HPDE6-E6E7 (cell line): ENCODE measurements around the gene PIK3CD.
A peak's percentile ranks its signal among the peaks of the same experiment; 100 is the strongest.
"Not testable (repeated sequence)": the region's sequence is repeated elsewhere in the genome, so short reads cannot be mapped to it uniquely, and the experiment has no call there.

Experiments used
- DNase-seq: peaks from one replicate; pipeline ENCODE4 v3.0.0; 2011; ENCODE audit warnings: missing footprints; ENCODE audit errors: extremely low spot score

PIK3CD gene

GRCh38 chr1:9688599-9688998 is 37.1 kb downstream of the PIK3CD start:
- DNase-seq = no peak

GRCh38 chr1:9689011-9689706 is 37.6 kb downstream of the PIK3CD start:
- peak; percentile 60 for DNase-seq

DNA sequence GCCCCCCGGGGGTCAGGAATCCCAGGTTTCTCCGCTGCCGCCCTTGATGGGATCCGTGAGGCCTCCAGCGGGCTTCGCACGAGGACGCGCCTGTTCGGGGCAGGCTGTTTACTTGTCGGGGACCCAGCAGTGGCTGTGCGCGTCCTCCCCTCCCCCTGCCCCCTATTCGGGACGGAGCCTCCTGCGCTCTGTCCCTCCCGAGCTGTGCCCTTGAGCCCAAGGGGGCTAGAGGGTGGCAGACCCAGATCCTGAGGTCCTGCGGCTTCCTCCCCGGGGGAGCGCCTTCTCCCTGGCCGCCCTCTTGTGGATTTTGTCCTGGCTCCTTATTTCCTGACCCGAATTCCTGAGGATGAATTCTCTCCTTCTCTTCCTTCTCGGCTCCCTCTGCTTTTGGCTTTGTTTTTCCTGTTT is 38.4 kb downstream of the PIK3CD start:
- no peak for DNase-seq

DNA sequence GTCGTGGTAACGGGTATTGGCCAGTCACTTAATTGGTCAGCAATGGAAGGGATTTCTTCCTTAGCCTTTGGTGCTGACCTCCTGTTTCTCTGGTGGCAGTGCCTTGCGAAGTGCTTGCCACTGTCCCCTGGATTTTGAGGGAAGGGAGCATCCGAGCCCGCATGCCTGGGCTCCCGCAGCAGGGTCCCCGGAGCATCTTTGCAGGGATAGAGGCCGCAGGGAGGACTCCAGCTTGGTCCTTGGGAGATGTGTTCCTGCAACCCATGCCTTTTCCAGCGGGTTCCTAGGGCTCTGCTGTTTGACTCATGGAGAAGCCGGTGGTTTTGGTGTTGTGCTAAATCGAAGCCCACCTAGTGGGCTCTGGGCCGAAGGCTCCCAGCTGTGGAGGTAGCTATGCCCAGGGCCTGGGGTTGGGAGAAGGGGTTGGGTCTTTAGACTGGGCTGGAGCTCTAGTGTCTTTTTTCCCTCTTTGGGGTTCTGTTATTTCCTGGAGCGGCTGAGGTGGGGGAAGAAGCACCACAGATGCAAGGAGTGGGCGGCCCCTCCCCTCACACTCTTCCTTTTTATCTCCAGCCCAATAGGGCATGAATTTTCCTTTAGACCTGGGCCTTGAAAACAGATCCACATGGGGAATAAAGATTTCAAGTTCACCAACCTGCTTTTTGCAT is 39.0 kb downstream of the PIK3CD start:
- no peak for DNase-seq

DNA sequence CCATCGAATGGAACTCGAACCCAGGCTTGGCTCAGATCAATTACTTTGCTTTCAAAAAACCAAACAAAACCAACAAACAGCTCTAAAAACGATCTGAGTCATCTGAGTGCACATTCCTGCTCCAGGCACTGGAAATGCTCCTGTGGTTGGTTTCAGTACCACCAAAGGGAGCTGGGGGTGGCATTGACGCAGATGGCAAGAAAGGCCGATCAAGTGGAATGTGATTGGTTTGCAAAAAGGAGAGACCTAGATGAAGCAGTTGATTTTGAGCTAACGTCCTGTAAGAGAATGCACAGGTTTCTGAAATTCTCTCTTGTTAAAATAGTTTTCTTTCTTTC is 39.5 kb downstream of the PIK3CD start:
- DNase-seq = no peak

- no peak for DNase-seq
These were observed 40.2 kb downstream of the PIK3CD start for GRCh38 chr1:9691691-9692090.

GRCh38 chr1:9696793-9697192 is 45.3 kb downstream of the PIK3CD start:
- no peak for DNase-seq

DNA sequence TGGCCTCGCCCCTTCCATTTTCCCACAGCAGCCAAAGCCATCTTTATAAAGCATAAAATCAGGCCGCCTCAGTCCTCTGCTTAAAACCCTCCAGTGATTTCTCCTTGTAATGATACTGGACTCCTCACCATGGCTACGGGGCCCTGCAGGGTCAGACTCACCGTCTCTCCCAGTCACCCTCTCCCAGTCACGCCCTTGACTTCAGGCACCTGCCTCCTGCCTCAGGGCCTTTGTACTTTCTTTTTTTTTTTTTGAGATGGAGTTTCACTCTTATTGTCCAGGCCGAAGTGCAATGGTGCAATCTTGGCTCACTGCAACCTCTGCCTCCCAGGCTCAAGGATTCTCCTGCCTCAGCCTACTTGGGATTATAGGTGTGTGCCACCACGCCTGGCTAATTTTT is 47.8 kb downstream of the PIK3CD start:
- DNase-seq = peak; percentile 54

DNA sequence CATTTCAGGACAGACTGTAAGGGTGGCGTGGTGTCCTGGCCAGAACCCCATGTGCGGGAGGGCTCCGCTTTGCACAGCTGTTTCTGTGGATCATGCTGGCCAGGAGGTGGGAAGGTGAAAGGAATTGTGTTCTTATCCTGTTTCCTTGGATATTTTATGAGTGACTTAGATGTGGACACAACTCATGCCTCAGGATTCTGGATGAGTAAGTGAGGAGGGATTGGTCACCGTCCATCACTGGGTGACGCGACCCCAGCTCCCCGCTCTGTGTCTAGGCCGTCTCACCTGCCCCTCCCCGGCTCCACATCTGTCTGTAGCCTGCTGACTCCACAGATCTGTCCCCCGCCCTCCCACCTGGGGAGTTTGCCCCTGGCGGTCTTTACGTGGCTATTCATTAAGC is 48.8 kb downstream of the PIK3CD start:
- DNase-seq = peak; percentile 73

DNA sequence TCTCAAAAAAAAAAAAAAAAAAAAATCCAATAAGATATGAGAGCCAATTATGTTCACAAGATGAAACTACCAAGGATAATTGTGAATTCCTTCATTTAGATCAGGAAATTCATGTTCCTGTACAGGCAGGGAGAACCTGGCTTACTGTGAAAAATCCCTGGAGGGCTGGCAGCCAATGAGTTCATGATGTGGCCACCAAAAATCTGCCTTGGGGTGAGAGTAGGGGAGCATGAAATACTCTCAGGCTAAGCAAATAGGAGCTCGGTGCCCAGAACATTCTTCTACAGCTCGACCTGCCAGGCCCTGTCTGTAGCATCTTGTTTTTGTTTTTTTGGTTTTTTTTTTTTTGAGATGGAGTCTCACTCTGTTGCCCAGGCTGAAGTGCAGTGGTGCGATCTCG is 50.1 kb downstream of the PIK3CD start:
- no peak for DNase-seq

DNA sequence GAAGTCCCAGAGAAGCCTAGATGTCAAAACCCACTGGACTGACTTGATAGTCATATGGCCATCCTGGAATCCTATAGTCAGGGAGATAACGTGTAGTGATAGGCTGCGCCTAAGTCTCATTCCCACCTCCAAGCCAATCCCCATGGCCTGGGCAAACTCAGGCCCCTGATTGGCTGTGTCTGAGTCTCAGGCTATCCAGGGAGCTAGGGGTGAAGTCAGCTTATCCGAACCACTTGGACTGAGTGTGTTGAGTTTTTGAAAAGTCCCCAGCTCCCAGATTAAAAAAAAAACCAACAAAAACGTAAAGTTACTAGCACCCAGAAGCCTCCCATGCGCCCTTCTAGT is 51.6 kb downstream of the PIK3CD start:
- no peak for DNase-seq

DNA sequence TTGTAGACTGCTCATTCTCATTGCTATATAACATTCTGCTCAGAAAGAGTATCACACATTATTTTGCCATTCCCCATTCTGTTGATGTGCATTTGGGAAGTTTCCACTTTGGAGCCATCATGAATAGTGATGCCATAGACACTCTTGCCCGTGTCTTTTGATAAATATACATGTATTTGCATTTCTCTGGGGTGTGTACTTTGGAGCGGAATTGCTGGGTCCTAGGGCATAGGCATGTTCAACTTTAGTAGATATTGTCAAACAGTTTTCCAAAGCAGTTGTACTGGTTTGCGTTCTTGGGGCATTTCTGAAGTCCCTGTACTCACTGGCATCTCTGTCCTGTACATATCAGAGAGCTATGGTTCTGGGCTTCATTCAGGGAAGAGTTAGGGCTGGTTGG is 52.1 kb downstream of the PIK3CD start:
- no peak for DNase-seq

DNA sequence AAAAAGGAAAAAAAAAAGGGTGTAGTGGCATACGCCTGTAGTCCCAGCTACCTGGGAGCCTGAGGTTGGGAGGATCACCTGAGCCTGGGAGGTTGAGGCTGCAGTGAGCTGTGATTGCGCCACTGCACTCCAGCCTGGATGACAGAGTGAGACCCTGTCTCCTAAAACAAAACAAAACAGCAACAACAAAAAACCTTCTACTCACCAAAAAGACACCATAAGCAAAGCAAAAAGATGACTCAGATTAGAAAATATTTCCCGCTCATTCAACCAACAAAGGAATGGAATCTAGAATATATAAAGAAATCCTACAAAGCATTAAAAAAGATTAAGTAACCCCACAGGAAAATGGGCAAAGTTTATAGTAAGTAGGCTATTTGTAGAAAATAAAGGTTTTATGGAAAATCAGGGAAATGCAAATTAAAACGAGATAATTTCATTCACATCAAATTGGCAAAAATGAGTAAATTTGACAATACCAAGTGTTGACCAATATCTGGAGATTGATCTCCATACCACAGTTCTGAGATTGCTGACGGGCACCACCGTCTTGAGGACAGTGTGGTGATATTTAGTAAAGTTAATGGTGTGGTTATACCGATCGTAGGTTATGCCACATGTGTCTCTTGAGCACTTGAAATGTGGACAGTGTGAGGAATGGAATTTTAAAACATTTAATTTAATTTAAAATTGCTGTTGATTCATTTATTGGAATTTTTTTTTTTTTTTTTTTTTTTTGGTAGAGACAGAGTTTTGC is 54.0 kb downstream of the PIK3CD start:
- DNase-seq = no peak

DNA sequence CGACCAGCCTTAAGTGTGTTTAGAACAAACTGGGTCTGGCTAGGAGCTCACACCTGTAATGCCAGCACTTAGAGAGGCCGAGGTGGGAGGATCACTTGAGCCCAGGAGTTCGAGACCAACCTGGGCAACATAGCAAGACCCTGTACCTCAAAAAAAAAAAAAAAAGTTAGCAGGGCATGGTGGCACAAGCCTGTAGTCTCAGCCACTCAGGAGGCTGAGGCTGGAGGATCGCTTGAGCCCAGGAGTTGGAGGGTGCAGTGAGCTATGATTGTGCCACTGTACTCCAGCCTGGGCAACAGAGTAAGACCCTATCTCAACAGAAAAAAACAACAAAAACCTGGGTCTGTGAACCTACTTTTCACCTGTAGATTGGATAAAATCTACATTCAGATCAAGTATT is 54.6 kb downstream of the PIK3CD start:
- no peak for DNase-seq

GRCh38 chr1:9710037-9710436 is 58.5 kb downstream of the PIK3CD start:
- DNase-seq = no peak

- no peak for DNase-seq
These were observed 60.0 kb downstream of the PIK3CD start for GRCh38 chr1:9711466-9712020.

- not testable (repeated sequence) for DNase-seq
These were observed 61.2 kb downstream of the PIK3CD start for GRCh38 chr1:9712767-9713166.

- no peak for DNase-seq
These were observed 62.8 kb downstream of the PIK3CD start for GRCh38 chr1:9714257-9714718.

DNA sequence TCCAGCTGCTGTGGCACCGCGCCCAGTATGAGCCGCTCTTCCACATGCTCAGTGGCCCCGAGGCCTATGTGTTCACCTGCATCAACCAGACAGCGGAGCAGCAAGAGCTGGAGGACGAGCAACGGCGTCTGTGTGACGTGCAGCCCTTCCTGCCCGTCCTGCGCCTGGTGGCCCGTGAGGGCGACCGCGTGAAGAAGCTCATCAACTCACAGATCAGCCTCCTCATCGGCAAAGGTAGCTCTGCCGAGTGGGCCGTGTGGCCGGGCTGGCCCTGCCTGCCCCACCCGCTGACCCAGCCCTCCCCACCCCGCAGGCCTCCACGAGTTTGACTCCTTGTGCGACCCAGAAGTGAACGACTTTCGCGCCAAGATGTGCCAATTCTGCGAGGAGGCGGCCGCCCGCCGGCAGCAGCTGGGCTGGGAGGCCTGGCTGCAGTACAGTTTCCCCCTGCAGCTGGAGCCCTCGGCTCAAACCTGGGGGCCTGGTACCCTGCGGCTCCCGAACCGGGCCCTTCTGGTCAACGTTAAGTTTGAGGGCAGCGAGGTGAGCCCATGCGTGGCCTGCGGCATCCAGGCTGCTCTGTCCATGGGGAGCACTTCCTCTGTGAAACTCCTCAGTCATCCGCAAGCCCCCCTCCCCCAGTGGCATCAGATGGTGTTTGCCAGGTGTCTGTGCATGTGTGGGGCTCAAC is 64.2 kb downstream of the PIK3CD start:
- no peak for DNase-seq

- no peak for DNase-seq
These were observed 65.1 kb downstream of the PIK3CD start for GRCh38 chr1:9716404-9717192.
